SK-N-SH (cell line): ENCODE measurements around the gene PDLIM5. TPM values are rescaled to one million over a fixed set of nuclear protein-coding genes. Genes with fewer than 3 reads are reported as not detected.

Source experiments
- CTCF ChIA-PET: fragments of 300-600, 350-600 bp; formaldehyde crosslinking; extraction: SDS; loops from one replicate; lab custom pipeline; 2021; lab: Yijun Ruan, JAX
- POLR2A ChIA-PET: fragments of 350-600 bp; sonication (Branson Sonifier 250); formaldehyde crosslinking; extraction: SDS; loops from one replicate; lab custom pipeline; 2020; ENCODE audit warnings: antibody characterized with exemption, inconsistent platforms; lab: Yijun Ruan, JAX
- DNase-seq: peaks from one replicate; pipeline ENCODE4 v3.0.0; 2012
- H2AFZ ChIP-seq: fragments of 200-600 bp; sonication (generic); 2 replicates; pipeline ENCODE4 v1.8.1; 2016; ENCODE audit warnings: antibody characterized with exemption, mild to moderate bottlenecking, low read depth
- H3F3A ChIP-seq: fragments of 200-600 bp; sonication (generic); replicated peaks from 2 replicates; pipeline ENCODE3; 2016; ENCODE audit warnings: antibody characterized with exemption, mild to moderate bottlenecking; ENCODE audit not compliant: insufficient read depth
- H3K27ac ChIP-seq, 2 experiments: fragments of 200-500 bp in 1 of 2; fragments of 200-600 bp in 1 of 2; sonication (Bioruptor generic) in 1 of 2; sonication (generic), shearing (Covaris generic) in 1 of 2; 2 replicates each; pipeline versions ENCODE4 v1.5.1 to v1.6.1; 2014 to 2016; ENCODE audit warnings: low read depth in 2 of 2, inconsistent platforms in 1 of 2, low read length in 1 of 2, mild to moderate bottlenecking in 1 of 2, mixed read lengths in 1 of 2
- H3K27me3 ChIP-seq: fragments of 200-600 bp; sonication (generic), shearing (Covaris generic); 2 replicates; pipeline ENCODE4 v1.6.1; 2016; ENCODE audit warnings: mixed run types; ENCODE audit not compliant: insufficient read depth
- H3K36me3 ChIP-seq, 2 experiments: fragments of 200-500 bp in 1 of 2; fragments of 200-600 bp in 1 of 2; sonication (Bioruptor generic) in 1 of 2; sonication (generic) in 1 of 2; replicated peaks in 1 of 2; 2 replicates each; pipeline versions ENCODE3 to v1.5.1; 2014 to 2016; ENCODE audit warnings: low read length in 1 of 2, mild to moderate bottlenecking in 1 of 2; ENCODE audit not compliant: insufficient read depth in 2 of 2, control insufficient read depth in 1 of 2
- H3K4me1 ChIP-seq, 2 experiments: fragments of 200-500 bp in 1 of 2; fragments of 200-600 bp in 1 of 2; sonication (Bioruptor generic) in 1 of 2; sonication (generic), shearing (Covaris generic) in 1 of 2; 2 replicates each; pipeline versions ENCODE4 v1.5.1 to v1.6.1; 2014 to 2016; ENCODE audit warnings: low read depth in 1 of 2, low read length in 1 of 2, mixed run types in 1 of 2; ENCODE audit not compliant: insufficient read depth in 2 of 2, control insufficient read depth in 1 of 2
- H3K4me2 ChIP-seq: fragments of 200-600 bp; sonication (generic), shearing (Covaris generic); 2 replicates; pipeline ENCODE4 v1.6.1; 2017; ENCODE audit warnings: mixed run types
- H3K4me3 ChIP-seq, 2 experiments: fragments of 200-500 bp in 1 of 2; fragments of 200-600 bp in 1 of 2; sonication (Bioruptor generic) in 1 of 2; sonication (generic), shearing (Covaris generic) in 1 of 2; 2 replicates each; pipeline versions ENCODE4 v1.5.1 to v1.8.1; 2014 to 2016; ENCODE audit warnings: low read depth in 2 of 2, inconsistent platforms in 1 of 2, low read length in 1 of 2, mild to moderate bottlenecking in 1 of 2, mixed read lengths in 1 of 2, moderate library complexity in 1 of 2
- H3K79me2 ChIP-seq: fragments of 200-600 bp; sonication (generic); 2 replicates; pipeline ENCODE4 v1.8.1; 2017; ENCODE audit warnings: mild to moderate bottlenecking; ENCODE audit not compliant: insufficient read depth
- H3K9ac ChIP-seq: fragments of 200-600 bp; sonication (generic); 2 replicates; pipeline ENCODE4 v1.6.1; 2017; ENCODE audit warnings: mixed run types
- H3K9me2 ChIP-seq: fragments of 200-600 bp; sonication (generic); 2 replicates; pipeline ENCODE4 v1.6.1; 2017; ENCODE audit warnings: mixed run types
- H3K9me3 ChIP-seq: fragments of 200-600 bp; sonication (generic); 2 replicates; pipeline ENCODE4 v1.6.1; 2017; ENCODE audit warnings: mixed run types, mild to moderate bottlenecking, moderate library complexity
- H4K20me1 ChIP-seq: fragments of 200-600 bp; sonication (generic); 2 replicates; pipeline ENCODE4 v1.6.1; 2017; ENCODE audit warnings: mild to moderate bottlenecking, mixed run types; ENCODE audit not compliant: insufficient read depth
- ELF1 ChIP-seq: IDR thresholded peaks from 2 replicates; pipeline ENCODE4 v1.4.0; 2012
- EZH2phosphoT487 ChIP-seq: fragments of 200-600 bp; sonication (generic); IDR thresholded peaks from 2 replicates; pipeline ENCODE4 v1.6.1; 2017; ENCODE audit warnings: low read depth, mixed run types, mild to moderate bottlenecking, antibody characterized with exemption, moderate library complexity, borderline replicate concordance
- FOXJ3 ChIP-seq: sonication (generic); formaldehyde crosslinking; IDR thresholded peaks from 2 replicates; pipeline ENCODE4 v1.5.1; 2020; ENCODE audit warnings: mild to moderate bottlenecking, missing genetic modification reagents
- FOXM1 ChIP-seq: IDR thresholded peaks from 2 replicates; pipeline ENCODE4 v1.4.0; 2012; ENCODE audit warnings: low read depth, mild to moderate bottlenecking
- GABPA ChIP-seq: IDR thresholded peaks from 2 replicates; pipeline ENCODE4 v1.4.0; 2012; ENCODE audit warnings: low read depth, mild to moderate bottlenecking
- GATA2 ChIP-seq: sonication (generic); formaldehyde crosslinking; IDR thresholded peaks from 2 replicates; pipeline ENCODE4 v1.5.0; 2020; ENCODE audit warnings: mild to moderate bottlenecking, missing genetic modification reagents
- MEF2A ChIP-seq: IDR thresholded peaks from 2 replicates; pipeline ENCODE4 v1.4.0; 2012; ENCODE audit warnings: low read depth, borderline replicate concordance
- MXI1 ChIP-seq: IDR thresholded peaks from 2 replicates; pipeline ENCODE4 v1.6.1; 2012; ENCODE audit warnings: mild to moderate bottlenecking, low read depth, low read length, improper control_type of control experiment
- NFIC ChIP-seq: IDR thresholded peaks from 2 replicates; pipeline ENCODE4 v1.4.0; 2012; ENCODE audit warnings: borderline replicate concordance
- NRF1 ChIP-seq: IDR thresholded peaks from 2 replicates; pipeline ENCODE4 v1.6.1; 2012; ENCODE audit warnings: low read depth, mild to moderate bottlenecking, low read length
- RFX5 ChIP-seq: IDR thresholded peaks from 2 replicates; pipeline ENCODE4 v1.6.1; 2012; ENCODE audit warnings: mild to moderate bottlenecking, improper control_type of control experiment, low read length
- SIN3A ChIP-seq: IDR thresholded peaks from 2 replicates; pipeline ENCODE4 v1.6.1; 2012; ENCODE audit warnings: low read depth, mild to moderate bottlenecking, low read length, moderate library complexity, borderline replicate concordance
- TAF1 ChIP-seq: IDR thresholded peaks from 2 replicates; pipeline ENCODE4 v1.6.1; 2012; ENCODE audit warnings: low read depth, mild to moderate bottlenecking, low read length, moderate library complexity, borderline replicate concordance
- TCF12 ChIP-seq: IDR thresholded peaks from 2 replicates; pipeline ENCODE4 v1.4.0; 2012
- WGBS: methylation state at CpG from one replicate; pipeline ENCODE4 v1.1.6; 2017; ENCODE audit warnings: low lambda C conversion rate; 5-methylcytosine and 5-hydroxymethylcytosine counted together
- polyA plus RNA-seq, 3 experiments: library from polyadenylated mRNA; depleted of rRNA; stranded (reverse); fragments of >200 nt; gene quantifications; 2 replicates each; pipeline ENCODE4 v1.2.3, GENCODE V29; 2012
- TF ChIP-seq, protein P1 (sequence below): IDR thresholded peaks from 2 replicates; pipeline ENCODE4 v1.6.1; 2012; ENCODE audit warnings: mild to moderate bottlenecking, low read depth, low read length, moderate library complexity
- TF ChIP-seq, protein P2 (sequence below): IDR thresholded peaks from 2 replicates; pipeline ENCODE4 v1.4.0; 2012; ENCODE audit warnings: low read depth, borderline replicate concordance
- TF ChIP-seq, protein P3 (sequence below): fragments of 150-350 bp; IDR thresholded peaks from 2 replicates; pipeline ENCODE4 v1.6.1; 2016; ENCODE audit warnings: mild to moderate bottlenecking, low read depth, low read length
- TF ChIP-seq, protein P4 (sequence below): IDR thresholded peaks from 2 replicates; pipeline ENCODE4 v1.4.0; 2012; ENCODE audit warnings: low read depth, borderline replicate concordance
- TF ChIP-seq, protein P5 (sequence below): fragments of 200-600 bp; sonication (generic); IDR thresholded peaks from 2 replicates; pipeline ENCODE4 v1.6.1; 2017; ENCODE audit warnings: antibody characterized with exemption, mild to moderate bottlenecking, moderate library complexity

PDLIM5 gene
- polyA plus RNA-seq, 1 of the 3 experiments (the other 2 are of a cell fraction) = 36.7 TPM

DNA sequence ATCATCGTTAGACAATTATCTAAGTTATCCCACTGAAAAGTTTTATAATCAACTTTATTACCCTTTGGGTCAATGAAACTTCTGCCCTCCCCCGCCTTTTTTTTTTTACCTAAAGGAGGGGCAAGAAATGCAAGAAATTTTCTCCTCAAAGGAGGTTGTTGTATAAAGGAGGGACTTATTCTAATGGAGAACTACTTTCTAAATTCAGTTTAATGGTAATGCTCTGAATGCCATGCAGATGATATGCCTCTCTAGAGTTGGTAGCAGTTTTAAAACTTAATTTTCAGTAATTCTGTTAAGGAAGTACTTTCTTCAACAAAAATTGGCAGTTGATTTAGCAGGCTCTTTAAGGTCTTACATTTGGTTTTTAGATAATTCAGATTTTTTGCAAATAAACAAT lies 23.3 kb downstream of the PDLIM5 start:
- no peak for DNase-seq
- Histone ChIP-seq H3K4me2 (no peak overlapping the region), H3K27me3 (no peaks in the 10 kb centered on the region), H3K4me3 (no peak overlapping the region), H3K9ac (no peak overlapping the region), H2AFZ (no peak overlapping the region), H3F3A (peaks cover 37% of the 10 kb centered on the region), H3K9me2 (no peaks in the 10 kb centered on the region), H3K36me3 (peaks cover 0 to 4% of the 10 kb centered on the region in 2 experiments), H3K27ac (no peak overlapping the region), H3K4me1 (peaks cover 0 to 13% of the 10 kb centered on the region in 2 experiments; a peak in 1 of 4 replicates), H3K9me3 (no peaks in the 10 kb centered on the region), H3K79me2 (peaks cover 99% of the 10 kb centered on the region), H4K20me1 (peaks cover 9% of the 10 kb centered on the region)
- CTCF ChIA-PET = no interaction called here
- POLR2A ChIA-PET = no interaction called here
- 97% methylated on average over 2 of the region's 2 CpGs for WGBS
- TF ChIP-seq TCF12 (no peak), GABPA (no peak), RFX5 (no peak), TAF1 (no peak), SIN3A (no peak), FOXM1 (no peak), MXI1 (no peak), MEF2A (no peak), GATA2 (CRISPR knock-in tag) (no peak), NFIC (no peak), NRF1 (no peak), FOXJ3 (CRISPR knock-in tag) (no peak), ELF1 (no peak), EZH2phosphoT487 (no peak)
- TF ChIP-seq, protein P1, sequence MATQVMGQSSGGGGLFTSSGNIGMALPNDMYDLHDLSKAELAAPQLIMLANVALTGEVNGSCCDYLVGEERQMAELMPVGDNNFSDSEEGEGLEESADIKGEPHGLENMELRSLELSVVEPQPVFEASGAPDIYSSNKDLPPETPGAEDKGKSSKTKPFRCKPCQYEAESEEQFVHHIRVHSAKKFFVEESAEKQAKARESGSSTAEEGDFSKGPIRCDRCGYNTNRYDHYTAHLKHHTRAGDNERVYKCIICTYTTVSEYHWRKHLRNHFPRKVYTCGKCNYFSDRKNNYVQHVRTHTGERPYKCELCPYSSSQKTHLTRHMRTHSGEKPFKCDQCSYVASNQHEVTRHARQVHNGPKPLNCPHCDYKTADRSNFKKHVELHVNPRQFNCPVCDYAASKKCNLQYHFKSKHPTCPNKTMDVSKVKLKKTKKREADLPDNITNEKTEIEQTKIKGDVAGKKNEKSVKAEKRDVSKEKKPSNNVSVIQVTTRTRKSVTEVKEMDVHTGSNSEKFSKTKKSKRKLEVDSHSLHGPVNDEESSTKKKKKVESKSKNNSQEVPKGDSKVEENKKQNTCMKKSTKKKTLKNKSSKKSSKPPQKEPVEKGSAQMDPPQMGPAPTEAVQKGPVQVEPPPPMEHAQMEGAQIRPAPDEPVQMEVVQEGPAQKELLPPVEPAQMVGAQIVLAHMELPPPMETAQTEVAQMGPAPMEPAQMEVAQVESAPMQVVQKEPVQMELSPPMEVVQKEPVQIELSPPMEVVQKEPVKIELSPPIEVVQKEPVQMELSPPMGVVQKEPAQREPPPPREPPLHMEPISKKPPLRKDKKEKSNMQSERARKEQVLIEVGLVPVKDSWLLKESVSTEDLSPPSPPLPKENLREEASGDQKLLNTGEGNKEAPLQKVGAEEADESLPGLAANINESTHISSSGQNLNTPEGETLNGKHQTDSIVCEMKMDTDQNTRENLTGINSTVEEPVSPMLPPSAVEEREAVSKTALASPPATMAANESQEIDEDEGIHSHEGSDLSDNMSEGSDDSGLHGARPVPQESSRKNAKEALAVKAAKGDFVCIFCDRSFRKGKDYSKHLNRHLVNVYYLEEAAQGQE = no peak
- TF ChIP-seq, protein P2, sequence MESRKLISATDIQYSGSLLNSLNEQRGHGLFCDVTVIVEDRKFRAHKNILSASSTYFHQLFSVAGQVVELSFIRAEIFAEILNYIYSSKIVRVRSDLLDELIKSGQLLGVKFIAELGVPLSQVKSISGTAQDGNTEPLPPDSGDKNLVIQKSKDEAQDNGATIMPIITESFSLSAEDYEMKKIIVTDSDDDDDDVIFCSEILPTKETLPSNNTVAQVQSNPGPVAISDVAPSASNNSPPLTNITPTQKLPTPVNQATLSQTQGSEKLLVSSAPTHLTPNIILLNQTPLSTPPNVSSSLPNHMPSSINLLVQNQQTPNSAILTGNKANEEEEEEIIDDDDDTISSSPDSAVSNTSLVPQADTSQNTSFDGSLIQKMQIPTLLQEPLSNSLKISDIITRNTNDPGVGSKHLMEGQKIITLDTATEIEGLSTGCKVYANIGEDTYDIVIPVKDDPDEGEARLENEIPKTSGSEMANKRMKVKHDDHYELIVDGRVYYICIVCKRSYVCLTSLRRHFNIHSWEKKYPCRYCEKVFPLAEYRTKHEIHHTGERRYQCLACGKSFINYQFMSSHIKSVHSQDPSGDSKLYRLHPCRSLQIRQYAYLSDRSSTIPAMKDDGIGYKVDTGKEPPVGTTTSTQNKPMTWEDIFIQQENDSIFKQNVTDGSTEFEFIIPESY = no peak
- TF ChIP-seq, protein P3, sequence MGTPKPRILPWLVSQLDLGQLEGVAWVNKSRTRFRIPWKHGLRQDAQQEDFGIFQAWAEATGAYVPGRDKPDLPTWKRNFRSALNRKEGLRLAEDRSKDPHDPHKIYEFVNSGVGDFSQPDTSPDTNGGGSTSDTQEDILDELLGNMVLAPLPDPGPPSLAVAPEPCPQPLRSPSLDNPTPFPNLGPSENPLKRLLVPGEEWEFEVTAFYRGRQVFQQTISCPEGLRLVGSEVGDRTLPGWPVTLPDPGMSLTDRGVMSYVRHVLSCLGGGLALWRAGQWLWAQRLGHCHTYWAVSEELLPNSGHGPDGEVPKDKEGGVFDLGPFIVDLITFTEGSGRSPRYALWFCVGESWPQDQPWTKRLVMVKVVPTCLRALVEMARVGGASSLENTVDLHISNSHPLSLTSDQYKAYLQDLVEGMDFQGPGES = no peak
- TF ChIP-seq, protein P4, sequence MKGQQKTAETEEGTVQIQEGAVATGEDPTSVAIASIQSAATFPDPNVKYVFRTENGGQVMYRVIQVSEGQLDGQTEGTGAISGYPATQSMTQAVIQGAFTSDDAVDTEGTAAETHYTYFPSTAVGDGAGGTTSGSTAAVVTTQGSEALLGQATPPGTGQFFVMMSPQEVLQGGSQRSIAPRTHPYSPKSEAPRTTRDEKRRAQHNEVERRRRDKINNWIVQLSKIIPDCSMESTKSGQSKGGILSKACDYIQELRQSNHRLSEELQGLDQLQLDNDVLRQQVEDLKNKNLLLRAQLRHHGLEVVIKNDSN = no peak
- TF ChIP-seq, protein P5, sequence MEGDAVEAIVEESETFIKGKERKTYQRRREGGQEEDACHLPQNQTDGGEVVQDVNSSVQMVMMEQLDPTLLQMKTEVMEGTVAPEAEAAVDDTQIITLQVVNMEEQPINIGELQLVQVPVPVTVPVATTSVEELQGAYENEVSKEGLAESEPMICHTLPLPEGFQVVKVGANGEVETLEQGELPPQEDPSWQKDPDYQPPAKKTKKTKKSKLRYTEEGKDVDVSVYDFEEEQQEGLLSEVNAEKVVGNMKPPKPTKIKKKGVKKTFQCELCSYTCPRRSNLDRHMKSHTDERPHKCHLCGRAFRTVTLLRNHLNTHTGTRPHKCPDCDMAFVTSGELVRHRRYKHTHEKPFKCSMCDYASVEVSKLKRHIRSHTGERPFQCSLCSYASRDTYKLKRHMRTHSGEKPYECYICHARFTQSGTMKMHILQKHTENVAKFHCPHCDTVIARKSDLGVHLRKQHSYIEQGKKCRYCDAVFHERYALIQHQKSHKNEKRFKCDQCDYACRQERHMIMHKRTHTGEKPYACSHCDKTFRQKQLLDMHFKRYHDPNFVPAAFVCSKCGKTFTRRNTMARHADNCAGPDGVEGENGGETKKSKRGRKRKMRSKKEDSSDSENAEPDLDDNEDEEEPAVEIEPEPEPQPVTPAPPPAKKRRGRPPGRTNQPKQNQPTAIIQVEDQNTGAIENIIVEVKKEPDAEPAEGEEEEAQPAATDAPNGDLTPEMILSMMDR = no peak
